WTC11 (cell line): Measurements from ENCODE around the gene PSMB10.

Experiments used
- CREB1 ChIP-seq: sonication (generic); formaldehyde crosslinking; IDR thresholded peaks from 2 replicates; pipeline ENCODE4 v1.8.0; 2023; ENCODE audit warnings: mild to moderate bottlenecking, missing genetic modification reagents
- CTCF ChIP-seq: fragments of 200-600 bp; IDR thresholded peaks from 2 replicates; pipeline ENCODE4 v1.8.0; 2022; ENCODE audit warnings: antibody characterized with exemption
- NR3C1 ChIP-seq: sonication (generic); formaldehyde crosslinking; conservative IDR thresholded peaks from 2 replicates; pipeline ENCODE4 v1.8.1; 2023; ENCODE audit warnings: low read depth, mild to moderate bottlenecking, missing genetic modification reagents
- SMAD3 ChIP-seq: sonication (generic); formaldehyde crosslinking; IDR thresholded peaks from 2 replicates; pipeline ENCODE4 v1.8.0; 2022; ENCODE audit warnings: missing genetic modification reagents, mild to moderate bottlenecking, borderline replicate concordance
- ZSCAN18 ChIP-seq: fragments of 250-450 bp; sonication (Bioruptor Pico); IDR thresholded peaks from 2 replicates; pipeline ENCODE4 v2.1.2; 2022; ENCODE audit warnings: mild to moderate bottlenecking, moderate library complexity

GRCh38 chr16:67941469-67942199 is 5.0 kb upstream of the PSMB10 start:
- TF ChIP-seq SMAD3 (CRISPR knock-in tag) (no peak), CTCF (no peak), NR3C1 (CRISPR knock-in tag) (no peak), CREB1 (no peak), ZSCAN18 (CRISPR knock-in tag) (no peak)
